ENCODE measurements around the gene LRRC15. TPM values are rescaled to one million over a fixed set of nuclear protein-coding genes. Genes with fewer than 3 reads are reported as not detected.
A peak's percentile ranks its signal among the peaks of the same experiment; 100 is the strongest.

Gene LRRC15
- total RNA-seq, 2 donors from 2014 or later, result 0.11 TPM; not detected in 1

GRCh38 chr3:194308601-194309449 lies 60.7 kb downstream of the LRRC15 start:
- no peak overlapping the region for H3K4me3 Mint-ChIP-seq

DNA sequence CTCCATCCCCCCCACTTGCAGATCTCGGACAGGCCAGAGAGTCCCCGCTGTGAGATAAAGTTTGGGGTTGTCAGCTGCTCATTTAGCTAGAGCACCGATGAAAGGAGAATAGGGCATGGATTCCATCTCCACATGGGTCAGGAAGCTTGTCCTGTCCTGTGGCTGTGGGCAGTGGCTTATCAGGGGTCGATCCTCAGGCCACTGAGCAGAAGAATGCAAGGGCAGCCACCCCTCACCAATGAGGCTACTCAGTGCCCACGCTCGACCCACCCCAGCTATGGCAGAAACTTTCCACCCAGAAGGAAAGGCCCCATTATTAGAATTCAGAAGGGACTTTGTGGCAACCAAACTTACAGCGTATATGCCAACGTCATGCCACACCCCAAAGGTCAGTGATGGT lies 61.7 kb downstream of the LRRC15 start:
- Mint-ChIP-seq H3K9me3 (no peaks in the 10 kb centered on the region), H3K4me3 (no peak overlapping the region), H3K36me3 (ENCODE audit: low read depth) (no peaks in the 10 kb centered on the region), H3K4me1 (peaks cover 29% of the 10 kb centered on the region), H3K27me3 (ENCODE audit: insufficient read depth) (peaks cover 4% of the 10 kb centered on the region), H3K27ac (no peak overlapping the region)
- peak; percentile 27 for DNase-seq
- Histone ChIP-seq H3K4me1 (ENCODE audit: control insufficient read depth, insufficient read depth, low read length) (peaks cover 11% of the 10 kb centered on the region), H3K9ac (ENCODE audit: extremely low read depth, low read length, poor library complexity, severe bottlenecking) (no peak overlapping the region), H3K9me3 (ENCODE audit: control insufficient read depth, low read length) (no peaks in the 10 kb centered on the region), H3K4me3 (ENCODE audit: low read length) (no peak overlapping the region), H3K27me3 (ENCODE audit: control insufficient read depth, insufficient read depth, low read length, poor library complexity, severe bottlenecking) (no peaks in the 10 kb centered on the region), H3K27ac (ENCODE audit: low read depth, low read length) (no peak overlapping the region), H3K36me3 (ENCODE audit: control insufficient read depth, insufficient read depth, low read length) (no peaks in the 10 kb centered on the region)
- TF ChIP-seq CTCF (conservative IDR thresholded peaks at IDR 0.05), result no peak
- WGBS, 2 experiments (ENCODE audit: insufficient coverage in 1 of 2, insufficient read length in 1 of 2), result 95 to 97% methylated on average over 6 to 8 of the region's 8 CpGs

More at GRCh38 chr3:194308601-194309449, 60.7 kb downstream of the LRRC15 start:
- Mint-ChIP-seq H3K27me3 (ENCODE audit: insufficient read depth) (peaks cover 7% of the 10 kb centered on the region), H3K9me3 (no peaks in the 10 kb centered on the region), H3K36me3 (ENCODE audit: low read depth) (no peaks in the 10 kb centered on the region), H3K4me1 (peaks cover 32% of the 10 kb centered on the region), H3K27ac (no peak overlapping the region)
- Histone ChIP-seq H3K36me3 (ENCODE audit: control insufficient read depth, insufficient read depth, low read length) (no peaks in the 10 kb centered on the region), H3K9ac (ENCODE audit: extremely low read depth, low read length, poor library complexity, severe bottlenecking) (no peak overlapping the region), H3K4me3 (ENCODE audit: low read length) (no peak overlapping the region), H3K27me3 (ENCODE audit: control insufficient read depth, insufficient read depth, low read length, poor library complexity, severe bottlenecking) (peaks cover 6% of the 10 kb centered on the region), H3K27ac (ENCODE audit: low read depth, low read length) (no peak overlapping the region), H3K9me3 (ENCODE audit: control insufficient read depth, low read length) (no peaks in the 10 kb centered on the region), H3K4me1 (ENCODE audit: control insufficient read depth, insufficient read depth, low read length) (peaks cover 11% of the 10 kb centered on the region)
- 93% methylated on average over 4 to 7 of the region's 8 CpGs for WGBS, 2 experiments (ENCODE audit: insufficient coverage in 1 of 2, insufficient read length in 1 of 2)
- no peak for TF ChIP-seq CTCF (conservative IDR thresholded peaks at IDR 0.05)
- peak; percentile 24 for DNase-seq

GRCh38 chr3:194306771-194307640 lies 62.5 kb downstream of the LRRC15 start:
- H3K36me3 Mint-ChIP-seq (ENCODE audit: low read depth), result no peaks in the 10 kb centered on the region
- no peak overlapping the region for H3K27ac ChIP-seq (ENCODE audit: low read depth, low read length)
- no peaks in the 10 kb centered on the region for H3K27me3 Mint-ChIP-seq (ENCODE audit: insufficient read depth)
- no peak for TF ChIP-seq CTCF (conservative IDR thresholded peaks at IDR 0.05)
- H3K36me3 ChIP-seq (ENCODE audit: control insufficient read depth, insufficient read depth, low read length), result no peaks in the 10 kb centered on the region
- no peak overlapping the region for H3K4me3 Mint-ChIP-seq
- peaks cover under 1% of the 10 kb centered on the region for H3K27me3 ChIP-seq (ENCODE audit: control insufficient read depth, insufficient read depth, low read length, poor library complexity, severe bottlenecking)
- H3K4me1 Mint-ChIP-seq, result peaks cover 24% of the 10 kb centered on the region
- no peaks in the 10 kb centered on the region for H3K9me3 ChIP-seq (ENCODE audit: control insufficient read depth, low read length)
- H3K4me1 ChIP-seq (ENCODE audit: control insufficient read depth, insufficient read depth, low read length), result peaks cover 11% of the 10 kb centered on the region
- no peaks in the 10 kb centered on the region for H3K9me3 Mint-ChIP-seq
- 90 to 91% methylated on average over 7 to 13 of the region's 13 CpGs for WGBS, 2 experiments (ENCODE audit: insufficient coverage in 1 of 2, insufficient read length in 1 of 2)
- H3K27ac Mint-ChIP-seq, result no peak overlapping the region
- no peak overlapping the region for H3K4me3 ChIP-seq (ENCODE audit: low read length)
- DNase-seq, result peak; percentile 28
- no peak overlapping the region for H3K9ac ChIP-seq (ENCODE audit: extremely low read depth, low read length, poor library complexity, severe bottlenecking)

Data from endodermal cell (in vitro differentiated cells).